SKM-1 (cell line): Measurements from ENCODE around the gene ARHGEF17.
"Not testable (repeated sequence)": the region's sequence is repeated elsewhere in the genome, so short reads cannot be mapped to it uniquely, and the experiment has no call there.

Source experiments
- DNase-seq: peaks from one replicate; lab custom pipeline; 2025; ENCODE audit not compliant: unreplicated experiment; lab: John Stamatoyannopoulos, UW

The ARHGEF17 gene

GRCh38 chr11:73271936-73272679, 36.0 kb upstream of the ARHGEF17 start, which contains the start of gene P2RY6:
Gene P2RY6 (plus strand): TSS chr11:73272338. CDS start chr11:73296519, 24,181 bp downstream.
- DNase-seq, result peak; percentile 98

DNA sequence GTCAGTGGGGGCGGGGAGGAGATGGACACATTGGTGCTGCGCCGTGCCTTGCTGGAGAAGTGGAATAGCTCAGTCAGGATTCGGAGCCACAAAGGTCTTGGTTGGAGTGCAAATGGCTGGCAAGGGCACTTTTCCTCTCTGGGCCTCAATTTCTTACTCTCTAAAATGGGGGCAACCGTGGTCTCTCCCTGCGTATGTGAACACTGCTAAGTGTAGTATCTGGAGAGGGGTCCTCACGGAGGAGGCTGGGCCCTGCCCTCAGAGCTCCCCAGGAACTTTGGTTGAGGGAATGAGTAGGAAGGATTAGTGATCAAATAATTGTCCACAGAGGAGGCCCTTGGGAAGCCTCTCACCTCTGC, 35.4 kb upstream of the ARHGEF17 start:
- no peak for DNase-seq

- DNase-seq, result no peak
Measured at GRCh38 chr11:73273222-73273895, 34.7 kb upstream of the ARHGEF17 start.

DNA sequence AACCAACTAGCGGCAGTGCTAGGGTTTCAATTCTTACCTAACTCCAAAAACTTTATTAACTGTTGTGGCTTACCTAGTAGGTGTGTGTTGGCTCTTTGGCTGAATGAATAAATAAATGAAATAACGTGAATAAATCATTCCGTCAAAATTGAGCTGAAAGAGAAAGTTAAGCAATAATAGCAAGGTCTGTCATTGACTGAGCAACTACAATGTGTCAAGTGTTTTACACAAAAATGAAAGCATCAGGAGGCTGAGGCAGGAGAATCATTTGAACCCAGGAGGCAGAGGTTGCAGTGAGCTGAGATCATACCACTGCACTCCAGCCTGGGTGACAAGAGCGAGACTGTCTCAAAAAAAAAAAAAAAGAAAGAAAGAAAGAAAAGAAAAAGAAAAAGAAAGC, 33.9 kb upstream of the ARHGEF17 start:
- not testable (repeated sequence) for DNase-seq

DNA sequence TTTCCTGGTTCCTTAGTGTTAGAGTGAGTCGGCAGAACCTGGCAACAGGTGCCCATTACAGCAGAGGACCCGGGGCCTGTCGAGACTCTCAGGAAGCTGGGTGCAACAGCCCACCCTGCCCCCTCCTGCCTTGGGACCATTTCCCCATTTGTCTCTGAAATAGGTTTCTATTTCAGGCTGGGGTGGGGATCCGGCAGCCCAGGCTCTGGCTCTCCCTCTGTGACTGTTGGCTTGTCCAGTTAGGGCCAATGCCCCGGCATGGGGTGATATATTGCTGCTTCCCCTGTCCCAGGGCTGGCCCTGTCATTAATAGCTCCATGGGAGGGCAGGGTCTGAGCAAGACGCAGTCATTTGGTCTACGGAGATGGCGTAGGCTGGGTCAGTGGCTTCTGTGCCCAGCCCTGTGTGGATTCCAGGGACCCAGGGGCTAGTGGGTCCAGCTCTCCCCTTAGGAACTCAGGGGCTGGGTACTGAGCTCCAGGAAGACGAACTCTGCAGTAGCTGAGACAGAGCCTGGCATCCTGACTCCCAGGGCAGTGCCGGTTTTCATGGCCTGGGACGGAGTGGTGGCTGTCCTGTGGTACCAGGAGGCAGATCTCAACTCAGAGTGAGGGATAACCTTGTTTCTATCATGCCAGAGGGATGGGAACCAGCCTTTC, 33.2 kb upstream of the ARHGEF17 start:
- DNase-seq, result no peak

- DNase-seq, result no peak
Measured at GRCh38 chr11:73275381-73275750, 32.7 kb upstream of the ARHGEF17 start.

DNA sequence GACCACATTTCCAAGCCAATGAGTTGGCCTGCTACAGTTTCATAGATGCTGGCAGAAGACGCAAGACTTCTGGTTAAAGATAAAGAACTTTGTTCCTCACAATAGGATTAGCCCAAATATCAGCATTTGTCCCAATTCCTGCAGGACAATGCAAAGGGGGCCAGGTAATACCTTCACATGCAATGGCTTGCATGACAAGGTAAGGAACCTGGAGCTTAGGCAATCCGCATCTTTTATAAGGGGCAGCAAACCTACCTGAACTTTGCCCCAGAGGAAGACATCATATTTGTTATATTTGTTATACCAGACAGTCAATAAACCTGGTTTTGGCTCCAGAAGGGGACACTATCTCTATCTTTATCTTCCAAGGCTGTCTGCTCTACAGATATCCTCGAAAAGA, 30.6 kb upstream of the ARHGEF17 start:
- DNase-seq, result no peak

DNA sequence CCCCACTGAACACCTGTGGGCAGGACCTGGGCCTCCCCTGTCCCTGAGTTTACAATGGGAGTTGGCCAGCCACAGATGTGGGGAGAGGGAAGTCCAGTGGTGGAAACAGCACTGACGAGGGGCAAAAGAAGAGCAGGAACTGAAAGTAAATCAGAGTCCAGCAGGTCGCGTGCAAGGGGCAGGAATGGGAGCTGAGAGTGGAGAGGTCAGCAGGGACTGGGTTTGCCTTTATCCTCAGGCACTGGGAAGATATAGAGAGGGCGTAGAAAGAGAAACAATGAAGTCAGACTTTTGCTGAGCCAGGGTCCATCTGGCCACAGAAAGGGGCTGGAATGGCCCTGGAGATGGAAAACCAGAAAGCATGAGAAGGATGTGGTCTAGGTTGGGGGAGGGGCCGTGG, 27.4 kb upstream of the ARHGEF17 start:
- DNase-seq, result no peak

DNA sequence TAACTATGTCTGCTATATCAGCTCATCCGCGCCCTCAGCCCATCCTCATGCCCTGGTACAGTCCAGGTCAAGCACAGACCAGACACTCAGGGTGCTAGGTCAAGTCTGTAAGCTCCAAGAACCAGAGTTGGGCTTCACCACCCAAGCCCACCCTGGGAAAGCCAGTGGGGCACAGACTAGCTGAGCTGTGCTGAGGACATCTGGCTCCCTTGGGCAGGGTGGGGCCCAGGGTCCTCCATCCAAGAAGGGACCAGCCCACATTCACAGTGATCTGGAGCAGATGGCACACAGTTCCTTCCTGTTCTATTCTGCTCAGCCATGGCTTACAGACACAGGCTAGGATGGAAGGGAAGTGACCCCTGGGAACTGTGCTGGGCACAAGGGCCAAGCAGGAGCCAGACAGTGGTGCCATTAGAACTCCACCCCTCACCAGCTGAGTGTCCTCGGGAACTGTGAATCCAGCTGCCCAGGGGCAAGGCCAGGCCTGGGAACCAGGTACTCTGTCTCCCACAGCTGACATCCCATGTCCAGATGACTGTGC, 26.8 kb upstream of the ARHGEF17 start:
- DNase-seq, result no peak

DNA sequence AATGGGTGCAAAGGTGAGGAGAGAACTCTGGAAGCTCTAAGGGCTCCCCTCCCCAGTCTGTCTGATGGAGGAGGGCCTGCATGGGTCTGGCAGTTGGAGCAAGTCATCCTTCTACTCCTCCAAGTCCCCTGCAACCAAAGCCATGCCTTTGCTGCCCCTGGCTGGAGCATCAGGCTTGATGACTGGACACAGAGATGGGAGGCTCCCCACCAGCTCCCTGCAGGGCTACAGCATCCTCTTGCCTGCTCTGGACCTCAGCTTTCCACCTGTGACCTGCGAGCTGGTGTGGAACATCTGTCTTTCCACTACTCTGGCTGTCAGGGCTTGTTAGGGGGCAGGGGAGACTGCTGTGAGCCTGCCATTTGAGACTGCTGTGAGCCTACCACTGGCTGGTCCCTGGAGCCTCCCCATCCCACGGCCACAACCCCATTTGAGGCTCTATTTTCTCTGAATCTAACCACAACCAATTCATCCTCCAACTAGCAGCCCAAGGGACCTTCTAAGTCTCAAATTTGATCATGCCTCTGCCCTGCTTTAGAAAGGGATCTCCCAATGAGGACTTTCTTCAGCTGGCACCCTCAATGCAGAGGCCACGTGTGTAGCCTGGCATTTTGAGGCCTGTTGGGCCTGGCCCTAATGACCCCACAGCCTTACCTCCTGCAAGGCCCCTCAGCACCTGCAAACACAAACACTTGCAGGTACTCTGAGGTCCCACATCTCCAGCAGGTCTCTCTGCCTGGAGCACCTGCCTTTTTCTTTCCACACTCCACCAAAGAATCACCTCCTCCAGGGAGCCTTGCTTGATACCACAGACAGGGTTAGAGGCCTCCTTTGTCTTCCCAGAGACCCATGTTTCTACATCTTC, 26.0 kb upstream of the ARHGEF17 start:
- no peak for DNase-seq

- DNase-seq, result no peak
Measured at GRCh38 chr11:73283276-73284000, 24.6 kb upstream of the ARHGEF17 start.

- no peak for DNase-seq
Measured at GRCh38 chr11:73284106-73284505, 24.0 kb upstream of the ARHGEF17 start.

DNA sequence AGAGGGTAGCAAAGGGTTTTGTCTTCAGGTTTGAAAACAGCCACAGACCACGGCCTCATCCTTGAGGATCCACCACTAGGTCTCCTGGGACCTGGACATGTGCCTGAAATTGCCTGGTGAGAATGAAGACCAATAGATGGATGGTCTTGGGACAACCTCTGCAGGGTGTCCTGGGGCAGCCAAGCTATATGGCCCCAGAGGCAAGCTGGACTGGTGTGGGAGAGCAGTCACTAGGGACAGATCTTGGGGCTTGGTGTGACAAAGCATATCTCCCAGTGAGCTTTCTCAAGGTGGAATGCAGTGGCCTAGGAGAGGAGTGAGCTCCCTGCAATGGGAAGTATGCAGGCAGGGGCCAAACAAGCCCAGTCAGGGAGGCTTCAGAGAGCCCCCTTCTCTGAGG, 22.4 kb upstream of the ARHGEF17 start:
- no peak for DNase-seq

- DNase-seq, result no peak
Measured at GRCh38 chr11:73286240-73286810, 21.8 kb upstream of the ARHGEF17 start.

- no peak for DNase-seq
Measured at GRCh38 chr11:73287400-73288101, 20.5 kb upstream of the ARHGEF17 start.

GRCh38 chr11:73288192-73288872, 19.7 kb upstream of the ARHGEF17 start:
- DNase-seq, result peak; percentile 27

- DNase-seq, result peak; percentile 72
Measured at GRCh38 chr11:73288873-73289707, 19.0 kb upstream of the ARHGEF17 start.

GRCh38 chr11:73290536-73290935, 17.5 kb upstream of the ARHGEF17 start:
- DNase-seq, result no peak
